GM21825 (cell line): ENCODE data around the gene PCSK6.

ENCODE experiments used
- ATAC-seq: cut with Tn5 transposase; IDR thresholded peaks from one replicate; pipeline ENCODE4 v1.9.1; 2021; ENCODE audit warnings: mild to moderate bottlenecking, moderate library complexity; ENCODE audit not compliant: unreplicated experiment

PCSK6 gene

GRCh38 chr15:101332061-101332467 lies 157.4 kb downstream of the PCSK6 start:
- no peak for ATAC-seq

- ATAC-seq, result no peak
Observed at GRCh38 chr15:101329867-101330380, 159.6 kb downstream of the PCSK6 start.

- ATAC-seq, result no peak
Observed at GRCh38 chr15:101329309-101329863, 160.1 kb downstream of the PCSK6 start.

GRCh38 chr15:101328001-101328400 lies 161.5 kb downstream of the PCSK6 start:
- no peak for ATAC-seq

- ATAC-seq, result no peak
Observed at GRCh38 chr15:101327147-101327740, 162.3 kb downstream of the PCSK6 start.

- no peak for ATAC-seq
Observed at GRCh38 chr15:101326462-101327146, 162.9 kb downstream of the PCSK6 start.

- no peak for ATAC-seq
Observed at GRCh38 chr15:101326026-101326315, 163.5 kb downstream of the PCSK6 start.

GRCh38 chr15:101325263-101326025 lies 164.1 kb downstream of the PCSK6 start:
- ATAC-seq, result no peak

- no peak for ATAC-seq
Observed at GRCh38 chr15:101324524-101325177, 164.9 kb downstream of the PCSK6 start.

GRCh38 chr15:101323793-101324523 lies 165.5 kb downstream of the PCSK6 start:
- no peak for ATAC-seq

GRCh38 chr15:101322854-101323477 lies 166.5 kb downstream of the PCSK6 start:
- no peak for ATAC-seq

GRCh38 chr15:101322016-101322695 lies 167.4 kb downstream of the PCSK6 start:
- no peak for ATAC-seq

- peak; percentile 78 for ATAC-seq
Observed at GRCh38 chr15:101320501-101321052, 168.9 kb downstream of the PCSK6 start.

- ATAC-seq, result no peak
Observed at GRCh38 chr15:101318839-101319238, 170.7 kb downstream of the PCSK6 start.

GRCh38 chr15:101318147-101318819 lies 171.2 kb downstream of the PCSK6 start:
- ATAC-seq, result no peak

- ATAC-seq, result no peak
Observed at GRCh38 chr15:101317336-101317872, 172.1 kb downstream of the PCSK6 start.

- ATAC-seq, result no peak
Observed at GRCh38 chr15:101316529-101316928, 173.0 kb downstream of the PCSK6 start.

- no peak for ATAC-seq
Observed at GRCh38 chr15:101315736-101316135, 173.8 kb downstream of the PCSK6 start.
